Measurements from ENCODE around the gene JCAD.
"Not testable (repeated sequence)": the region's sequence is repeated elsewhere in the genome, so short reads cannot be mapped to it uniquely, and the experiment has no call there.

JCAD gene

DNA sequence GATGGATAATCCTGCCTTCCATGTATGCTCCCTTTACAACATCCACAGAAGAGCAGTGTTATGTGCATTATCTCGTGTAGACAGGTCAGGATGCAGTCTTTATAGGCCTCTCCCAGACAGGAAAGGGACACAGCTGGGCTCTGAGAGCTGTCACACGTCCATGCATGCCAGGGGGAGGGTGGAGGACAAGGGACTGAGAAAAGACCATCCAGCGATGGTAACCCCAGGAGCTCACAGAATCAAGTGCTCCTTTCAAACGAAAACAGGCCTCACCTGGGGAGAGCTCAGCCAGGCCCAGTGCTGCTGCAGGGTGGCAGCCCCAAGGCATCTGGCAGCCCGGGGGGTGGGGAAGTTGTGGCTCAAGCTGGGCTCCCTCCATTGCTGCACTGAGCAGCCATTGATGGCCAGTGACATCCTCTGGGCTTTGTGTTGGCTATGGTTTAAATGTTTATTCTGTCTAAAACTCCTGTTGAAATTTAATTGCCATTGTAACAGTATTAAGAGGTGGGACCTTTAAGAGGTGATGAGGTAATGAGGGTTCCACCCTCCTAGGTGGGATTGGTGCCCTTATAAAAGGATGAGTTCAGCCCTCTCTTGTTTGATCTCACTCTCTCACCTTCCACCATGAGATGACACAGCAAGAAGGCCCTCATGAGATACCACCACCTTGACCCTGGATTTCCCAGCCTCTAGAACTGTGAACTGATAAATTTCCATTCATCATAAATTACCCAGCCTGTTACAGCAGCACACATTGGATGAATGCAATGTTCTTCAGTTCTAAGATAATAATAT is 15.7 kb downstream of the JCAD start:
- no peak for DNase-seq

DNA sequence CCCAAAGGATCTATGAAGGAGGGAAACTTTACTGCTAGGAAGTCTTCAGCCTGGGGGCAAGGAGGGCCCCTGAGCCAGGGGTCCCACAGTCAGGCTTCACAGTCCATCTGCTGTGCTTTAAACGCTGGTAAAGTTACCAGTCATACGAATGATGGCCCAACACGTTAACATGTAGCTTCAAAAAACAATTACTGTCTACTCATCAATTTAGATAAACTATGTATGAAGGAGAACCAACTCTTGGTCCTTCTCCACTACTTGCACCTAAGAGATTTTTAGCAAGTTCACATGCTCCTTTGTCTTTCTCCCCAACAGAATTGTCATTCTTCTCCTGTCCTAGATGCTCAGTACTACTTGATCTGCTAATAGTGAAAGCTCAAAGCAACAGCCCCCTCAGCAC is 16.6 kb downstream of the JCAD start:
- DNase-seq: no peak

DNA sequence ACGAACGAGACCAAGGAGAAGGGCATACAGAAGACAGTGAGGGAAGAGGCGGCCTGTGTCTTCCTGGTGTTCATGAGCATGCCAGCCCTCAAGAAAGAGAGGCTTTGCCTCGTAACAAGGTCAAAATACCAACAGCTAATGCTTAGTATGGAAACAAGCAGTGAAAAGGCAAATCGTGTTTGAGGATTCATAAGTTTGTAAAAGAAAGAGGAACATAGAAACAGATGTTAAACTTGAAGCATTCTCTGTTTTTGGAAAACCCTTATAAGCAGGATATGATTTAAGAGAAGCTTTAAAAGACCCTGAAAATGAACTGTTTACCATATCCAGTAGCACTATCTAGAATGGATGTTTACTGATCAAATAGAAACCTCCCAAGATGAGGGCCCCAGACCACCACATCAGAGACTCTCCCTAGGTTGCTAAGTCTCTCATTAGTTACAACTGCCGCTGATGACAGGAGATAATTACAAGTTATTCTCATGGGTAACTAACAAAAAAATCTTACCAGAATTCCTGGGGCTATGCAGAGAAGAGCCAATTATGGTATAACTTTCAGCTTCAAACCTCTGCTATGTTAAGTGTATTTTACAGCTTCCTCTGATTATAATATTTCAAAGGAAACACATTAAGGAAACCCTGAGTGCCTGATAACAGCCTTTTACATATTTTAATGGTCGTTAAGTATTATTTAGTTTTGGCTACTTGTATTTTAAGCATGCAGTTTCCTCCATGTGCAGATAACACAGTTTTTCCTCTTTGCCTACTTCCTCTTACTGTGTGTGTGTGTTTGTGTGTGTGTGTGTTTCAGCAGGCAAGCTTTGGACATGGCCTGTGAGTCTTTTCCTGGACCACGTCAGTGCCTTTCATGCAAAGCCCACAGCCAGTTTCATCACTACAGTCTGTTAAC is 17.9 kb downstream of the JCAD start:
- DNase-seq: no peak

GRCh38 chr10:30040597-30040996 is 18.8 kb downstream of the JCAD start:
- no peak for DNase-seq

DNA sequence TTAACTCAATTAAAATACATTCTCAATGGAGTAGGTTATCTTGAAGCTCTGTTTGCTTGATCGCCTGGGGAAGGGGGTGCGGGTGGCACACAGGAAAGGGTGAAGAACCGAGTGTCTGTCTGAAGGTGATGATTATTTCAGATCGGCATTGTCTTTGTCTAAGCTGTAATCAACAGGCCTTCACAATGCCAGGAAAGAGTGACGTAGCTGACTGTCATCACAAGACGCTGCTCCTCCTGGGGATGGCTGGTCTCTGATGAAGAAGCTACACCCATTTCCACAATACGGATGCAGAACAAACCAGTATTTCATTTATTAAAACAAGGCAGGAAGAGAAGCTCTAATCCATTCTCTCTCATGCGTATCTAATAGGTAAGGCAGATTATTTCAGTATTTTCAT is 19.4 kb downstream of the JCAD start:
- no peak for DNase-seq

DNA sequence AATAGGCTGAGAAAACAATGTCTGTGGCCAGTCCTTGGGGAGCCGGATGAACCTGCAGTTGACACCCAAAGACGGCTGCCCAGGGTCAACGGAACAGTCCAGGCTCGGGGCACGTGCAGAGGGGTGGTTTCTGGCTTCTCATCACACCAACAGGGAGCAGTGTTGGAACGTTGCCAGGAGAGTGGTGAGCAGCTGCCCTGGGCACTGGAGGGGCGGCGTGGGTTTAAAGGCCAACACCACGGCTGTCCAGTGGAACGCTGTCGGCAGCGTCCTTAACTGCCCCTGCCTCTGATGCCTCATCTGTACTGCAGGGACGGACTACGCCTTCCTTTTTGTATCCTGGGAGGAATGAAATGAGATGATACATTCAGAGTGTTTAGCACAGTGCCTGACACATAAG is 19.8 kb downstream of the JCAD start:
- no peak for DNase-seq

DNA sequence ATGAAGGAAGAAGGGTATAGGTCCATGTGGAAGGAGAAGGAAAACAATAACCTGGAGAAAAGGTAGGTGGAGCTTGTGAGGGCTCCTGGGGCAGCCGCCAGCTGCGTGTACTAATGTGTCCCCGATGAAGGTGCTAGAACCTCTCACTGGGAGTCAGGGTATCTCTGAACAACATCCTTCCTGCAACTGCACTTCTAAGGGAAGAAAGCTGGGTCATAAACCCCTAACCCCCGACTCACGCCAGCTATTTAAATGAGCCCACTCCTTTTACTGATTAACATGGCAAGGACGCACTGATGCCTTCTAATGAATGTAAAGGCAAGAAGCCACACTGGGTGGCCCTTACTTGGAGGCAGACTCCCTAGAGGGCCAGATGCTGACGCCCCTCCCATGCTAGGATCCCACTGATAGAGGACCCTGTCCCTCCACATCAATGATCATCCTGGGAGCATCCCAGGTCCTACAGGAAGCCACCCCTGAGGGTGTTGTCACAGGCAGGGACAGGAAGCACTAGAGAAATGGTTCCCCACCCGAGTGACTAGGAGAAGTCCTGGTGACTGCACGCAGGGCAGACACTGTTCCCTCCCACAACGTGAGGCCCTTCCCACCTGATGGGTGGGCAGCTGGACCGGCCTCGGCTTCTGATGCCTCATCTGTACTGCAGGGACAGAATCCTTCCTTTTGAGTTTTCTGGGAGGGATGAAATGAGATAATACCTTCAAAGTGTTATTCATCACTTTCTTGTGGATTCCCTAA is 20.4 kb downstream of the JCAD start:
- no peak for DNase-seq

GRCh38 chr10:30037620-30038336 is 21.6 kb downstream of the JCAD start:
- DNase-seq: no peak

DNA sequence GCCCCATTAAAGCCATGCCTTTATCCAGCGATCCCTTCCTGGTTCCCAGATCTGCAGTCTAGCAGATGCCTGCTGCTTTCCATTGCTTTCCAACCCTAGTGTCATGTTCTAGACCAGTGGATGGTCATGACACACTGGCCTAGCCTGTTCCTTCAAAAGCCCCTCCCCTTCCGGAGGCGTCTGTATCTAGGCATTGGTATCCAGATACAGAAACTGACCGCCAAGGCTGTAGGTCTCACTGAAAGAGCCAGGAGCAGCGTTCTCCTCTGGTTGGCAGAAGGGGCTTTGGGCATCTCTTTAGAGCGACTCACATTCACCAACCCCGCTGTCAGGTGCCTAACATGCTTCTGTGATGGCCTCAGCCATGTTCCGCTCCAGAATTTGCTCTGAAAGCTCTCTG is 22.6 kb downstream of the JCAD start:
- DNase-seq: no peak

GRCh38 chr10:30036341-30036740 is 23.0 kb downstream of the JCAD start:
- DNase-seq: no peak

- no peak for DNase-seq
Observed at GRCh38 chr10:30034433-30035137, 24.8 kb downstream of the JCAD start.

GRCh38 chr10:30032125-30032524 is 27.3 kb downstream of the JCAD start:
- no peak for DNase-seq

DNA sequence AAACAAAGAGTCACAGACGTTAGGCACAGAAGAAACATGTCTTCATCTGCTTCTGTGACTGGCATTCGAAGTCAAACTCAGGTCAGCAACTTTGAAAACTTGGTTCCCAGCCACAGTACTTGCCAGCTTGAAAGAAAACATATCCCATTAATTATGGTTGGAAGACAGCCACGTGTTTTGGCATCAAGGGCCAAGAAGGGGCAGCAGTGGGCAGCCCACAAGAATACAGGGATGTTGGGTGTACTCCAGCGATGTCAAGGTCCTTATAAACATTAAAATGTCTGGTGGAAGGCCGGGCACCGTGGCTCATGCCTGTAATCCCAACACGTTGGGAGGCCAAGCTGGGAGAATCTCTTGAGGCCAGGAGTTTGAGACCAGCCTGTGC is 29.5 kb downstream of the JCAD start:
- DNase-seq: no peak

GRCh38 chr10:30029164-30029871 is 30.1 kb downstream of the JCAD start:
- DNase-seq: no peak

- DNase-seq: no peak
Observed at GRCh38 chr10:30028738-30029030, 30.7 kb downstream of the JCAD start.

DNA sequence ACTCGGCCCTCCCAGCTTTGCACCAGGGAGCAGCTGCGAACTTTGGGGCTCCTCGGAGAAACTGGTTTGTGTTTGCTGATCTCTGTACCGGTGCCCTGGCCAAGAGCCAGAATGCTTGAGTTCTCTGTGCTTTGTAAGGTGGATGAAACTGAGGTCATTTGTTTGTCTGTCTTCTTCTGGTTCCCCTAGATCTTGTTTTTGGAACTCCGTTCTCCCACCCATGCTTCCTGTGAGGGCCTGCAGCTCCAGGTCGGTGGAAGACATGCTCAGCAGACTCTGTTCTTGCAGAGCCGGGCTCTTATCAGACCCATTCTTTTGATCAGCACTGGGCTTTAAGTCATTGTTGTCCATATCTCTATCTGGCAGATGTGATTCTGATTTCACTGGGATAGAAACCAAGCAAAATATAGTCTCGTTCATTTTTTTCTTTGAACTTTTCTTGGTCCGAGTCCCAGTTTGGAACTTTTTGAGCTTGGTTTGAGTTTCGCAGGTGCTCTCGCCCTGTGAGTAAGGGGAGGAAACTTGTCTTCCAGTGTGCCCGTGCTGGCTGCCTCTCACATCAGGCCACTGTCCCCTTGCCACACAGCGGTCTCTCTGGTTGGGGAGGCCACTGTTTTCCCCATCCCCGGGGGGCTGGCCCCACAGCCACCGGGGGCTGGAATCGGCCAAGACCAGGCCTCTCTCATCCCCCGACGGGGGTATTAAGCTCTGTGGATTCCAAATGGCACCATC is 31.2 kb downstream of the JCAD start:
- no peak for DNase-seq

DNA sequence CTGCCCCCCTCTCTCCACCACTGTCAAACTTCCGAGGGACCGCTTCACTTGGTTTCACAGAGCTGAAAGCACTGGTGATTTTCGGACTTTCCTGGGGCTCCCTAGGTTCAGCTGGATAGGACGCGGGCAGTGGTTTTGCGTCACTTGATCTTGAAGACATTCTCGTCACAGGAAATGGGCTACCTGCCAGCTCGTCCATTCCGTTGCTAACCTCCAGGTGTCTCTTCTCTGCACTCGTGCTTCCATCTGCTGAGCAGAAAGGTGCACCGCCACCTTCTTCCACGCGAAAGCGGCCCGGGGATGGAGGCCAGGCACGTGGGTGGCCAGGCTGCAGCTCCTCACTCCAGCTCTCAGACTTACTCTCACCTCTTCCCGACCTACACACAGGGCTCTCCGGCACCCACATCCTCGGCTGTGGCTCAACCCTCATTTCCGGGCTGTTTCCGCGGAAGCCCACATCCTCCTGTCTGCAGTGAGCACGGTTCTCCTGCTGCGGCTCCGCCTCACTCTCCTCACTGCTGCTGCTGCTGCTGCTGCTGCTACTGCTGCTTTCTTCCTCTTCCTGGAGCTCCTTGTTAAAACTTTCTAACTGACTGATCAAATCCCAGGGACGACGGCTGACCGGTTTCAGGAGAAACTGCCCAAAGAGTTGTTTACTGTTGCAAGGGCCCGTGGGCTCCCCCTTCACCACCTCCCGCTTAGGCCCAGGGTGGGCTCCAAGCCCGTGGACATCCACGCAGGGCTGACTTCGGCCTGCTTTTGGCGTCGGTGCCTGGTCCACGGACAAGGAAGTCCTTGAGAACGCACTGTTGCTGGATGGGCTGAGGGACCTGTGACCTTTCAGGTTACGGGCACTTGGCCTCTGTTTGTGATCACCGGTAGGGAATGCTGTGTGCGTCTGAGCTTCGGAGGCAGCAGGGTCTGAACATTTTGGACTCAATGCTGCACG is 32.1 kb downstream of the JCAD start:
- DNase-seq: peak; percentile 73

DNA sequence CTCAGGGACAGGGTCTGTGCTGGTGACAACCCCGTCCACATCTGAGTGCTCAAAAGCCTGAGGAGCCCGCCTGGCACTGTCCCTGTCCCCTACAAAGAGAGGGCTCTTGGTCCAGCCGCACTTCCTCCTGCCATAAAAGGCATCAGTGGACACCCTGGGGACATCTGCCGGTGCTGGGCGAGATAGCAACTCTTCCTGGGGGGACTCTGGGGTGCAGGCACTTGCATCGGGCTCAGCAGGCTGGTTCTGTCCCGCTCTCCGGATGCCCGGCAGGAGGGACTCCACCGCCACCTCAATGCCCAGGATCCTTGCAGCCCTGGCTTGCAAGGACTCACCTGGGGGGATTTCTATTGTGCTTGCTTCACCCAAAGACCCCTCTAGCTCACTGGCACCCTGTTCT is 32.8 kb downstream of the JCAD start:
- no peak for DNase-seq

DNA sequence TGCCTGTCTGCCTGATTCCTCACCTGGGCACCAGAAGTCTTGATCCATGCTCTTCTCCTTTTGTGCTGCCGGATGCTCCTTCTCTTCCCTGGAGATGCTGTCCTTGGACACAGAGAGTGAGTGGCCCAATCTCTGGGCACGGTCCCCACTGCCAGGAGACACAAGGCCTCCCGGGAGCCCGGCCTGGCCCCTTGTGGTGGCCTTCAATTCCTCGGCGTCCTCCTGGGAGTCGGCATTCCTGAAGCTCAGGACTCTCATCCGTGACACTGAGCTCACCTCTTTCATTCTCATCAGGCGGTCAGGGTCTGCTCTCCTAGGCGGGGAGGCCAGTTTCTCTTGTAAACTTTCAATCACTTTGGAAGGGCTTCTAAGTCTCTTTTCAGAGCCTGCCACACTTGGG is 33.3 kb downstream of the JCAD start:
- no peak for DNase-seq

GRCh38 chr10:30025428-30025827 is 34.0 kb downstream of the JCAD start:
- not testable (repeated sequence) for DNase-seq
